SKM-1 (cell line): ENCODE data around the gene LENG1.

ENCODE experiments used
- DNase-seq: peaks from one replicate; lab custom pipeline; 2025; ENCODE audit not compliant: unreplicated experiment; lab: John Stamatoyannopoulos, UW

LENG1 gene

DNA sequence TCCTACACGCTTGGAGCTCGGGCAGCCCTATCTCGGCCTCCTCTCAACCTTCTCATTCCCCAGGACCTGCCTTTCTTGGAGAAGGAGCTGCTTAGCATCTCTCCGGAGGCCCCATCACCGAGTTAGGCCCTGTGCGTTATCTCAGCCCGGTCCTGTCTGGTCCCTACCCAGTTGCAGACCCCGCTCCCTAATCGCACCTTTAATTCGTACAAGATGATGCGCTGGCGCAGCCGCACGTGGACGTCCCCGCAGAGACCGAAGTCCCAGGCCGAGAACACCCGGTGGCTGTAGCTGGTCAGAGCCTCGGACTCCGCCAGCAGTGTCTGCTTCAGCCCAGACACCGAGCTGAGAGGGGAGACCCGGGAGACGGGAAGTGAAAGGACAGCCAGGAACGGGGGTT is 5.7 kb upstream of the LENG1 start:
- DNase-seq = no peak

DNA sequence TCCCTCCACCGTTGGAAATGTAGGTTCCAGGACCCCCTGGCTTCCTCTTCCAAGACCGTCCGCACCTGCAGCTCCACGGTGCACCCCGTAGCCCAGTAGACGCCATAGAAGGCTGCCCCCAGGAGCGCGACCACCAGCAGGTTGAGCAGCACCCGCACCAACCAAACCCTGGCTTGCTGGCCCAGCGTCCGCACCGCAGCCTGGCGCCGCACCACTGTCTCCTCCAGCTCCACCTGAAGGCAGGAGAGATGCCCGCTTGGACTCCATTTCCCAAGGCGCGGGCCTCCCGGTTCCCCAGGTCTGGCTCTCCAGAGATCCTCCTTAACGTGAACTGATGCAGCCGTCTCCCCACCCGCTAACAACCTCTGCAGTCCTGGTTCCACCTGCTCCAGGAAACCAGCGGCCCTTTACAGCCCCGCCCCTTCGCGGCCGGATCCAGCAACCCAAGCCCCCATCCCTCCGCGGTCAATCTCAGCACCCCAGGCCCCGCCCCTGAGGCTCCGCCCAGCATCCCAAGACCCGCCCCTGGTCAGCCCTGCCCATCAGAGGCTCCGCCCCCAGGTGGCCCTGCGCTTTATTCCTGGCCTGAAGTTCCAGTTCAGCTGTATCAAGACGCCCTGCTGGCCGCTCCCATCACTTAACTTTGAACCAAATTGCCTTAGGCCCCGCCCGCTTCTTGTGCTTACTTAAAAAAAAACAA is 5.0 kb upstream of the LENG1 start:
- DNase-seq = no peak

DNA sequence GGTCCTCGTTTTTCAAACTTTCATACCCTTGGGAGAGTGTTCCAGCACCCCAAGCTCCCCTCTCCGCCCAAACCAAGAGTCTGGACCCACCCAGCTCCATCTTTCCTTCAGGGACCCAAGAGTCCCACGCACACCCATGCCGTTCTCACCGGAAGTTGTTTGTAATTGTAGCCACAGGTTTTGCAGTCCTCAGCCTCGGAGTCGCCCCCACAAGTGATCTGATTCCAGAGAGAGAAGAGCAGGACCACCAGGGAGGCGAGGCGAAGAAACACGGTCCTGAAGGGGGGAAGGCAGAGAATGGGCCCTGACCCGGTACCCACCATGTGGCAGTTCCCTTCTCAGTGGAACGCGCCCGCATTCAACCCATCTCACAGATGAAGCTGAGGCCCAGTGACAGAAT is 3.4 kb upstream of the LENG1 start:
- no peak for DNase-seq

- peak; percentile 56 for DNase-seq
Observed at GRCh38 chr19:54162241-54162805, 2.8 kb upstream of the LENG1 start.

GRCh38 chr19:54160854-54161253 is 1.3 kb upstream of the LENG1 start:
- no peak for DNase-seq

DNA sequence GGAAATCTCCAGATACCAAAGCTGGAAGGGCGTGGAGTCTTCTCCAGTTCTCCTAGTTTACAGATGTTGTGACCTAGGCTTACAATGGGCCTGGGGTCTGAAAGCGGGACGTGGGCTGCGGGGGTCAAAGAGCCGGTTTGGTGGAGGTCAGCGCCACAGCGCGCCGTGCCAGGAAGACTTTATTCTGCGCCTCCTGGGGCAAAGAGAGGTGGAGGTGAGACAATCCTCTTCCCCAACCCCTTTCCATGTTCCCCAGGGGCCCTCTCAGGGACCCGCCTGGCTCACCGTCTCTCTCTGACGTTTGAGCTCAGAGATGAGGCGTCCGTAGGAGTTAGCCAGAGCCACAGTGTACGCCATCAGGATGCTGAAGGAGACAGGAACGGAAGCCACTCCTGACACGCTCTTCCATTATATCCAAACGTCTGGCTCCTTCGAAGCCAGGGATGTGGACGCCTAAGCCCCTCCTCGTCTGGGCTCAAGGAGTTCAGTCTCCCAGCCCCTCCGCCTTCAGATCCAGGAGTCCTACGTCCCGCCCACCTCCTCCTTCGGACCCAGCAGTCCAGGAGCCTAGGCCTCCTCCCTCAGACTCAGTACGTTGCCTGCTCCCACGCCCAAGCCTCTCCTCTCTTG is 776 bp upstream of the LENG1 start:
- no peak for DNase-seq

- DNase-seq = no peak
Observed at GRCh38 chr19:54158812-54159351, 639 bp downstream of the LENG1 start.

DNA sequence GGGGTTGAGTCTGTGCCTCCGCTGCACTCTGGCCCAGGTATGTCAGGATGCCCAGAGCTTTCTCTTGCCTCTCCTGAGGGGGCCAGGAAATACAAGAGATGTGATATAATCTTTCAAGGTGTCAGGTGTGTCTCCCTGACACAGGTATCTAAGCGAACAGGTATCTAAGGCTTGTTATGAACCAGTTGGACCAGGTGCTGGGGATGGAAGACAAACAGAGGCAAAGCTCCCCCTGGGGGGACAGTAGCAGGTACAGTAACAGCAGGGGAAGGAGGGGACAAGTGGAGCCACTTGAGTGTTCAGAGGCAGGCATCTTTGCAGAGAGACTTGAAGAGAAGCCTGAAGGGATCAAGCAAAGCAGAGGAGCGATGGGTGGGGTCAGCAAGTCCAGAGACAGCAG is 2.6 kb downstream of the LENG1 start:
- no peak for DNase-seq

GRCh38 chr19:54156490-54156889 is 3.0 kb downstream of the LENG1 start:
- DNase-seq = no peak

DNA sequence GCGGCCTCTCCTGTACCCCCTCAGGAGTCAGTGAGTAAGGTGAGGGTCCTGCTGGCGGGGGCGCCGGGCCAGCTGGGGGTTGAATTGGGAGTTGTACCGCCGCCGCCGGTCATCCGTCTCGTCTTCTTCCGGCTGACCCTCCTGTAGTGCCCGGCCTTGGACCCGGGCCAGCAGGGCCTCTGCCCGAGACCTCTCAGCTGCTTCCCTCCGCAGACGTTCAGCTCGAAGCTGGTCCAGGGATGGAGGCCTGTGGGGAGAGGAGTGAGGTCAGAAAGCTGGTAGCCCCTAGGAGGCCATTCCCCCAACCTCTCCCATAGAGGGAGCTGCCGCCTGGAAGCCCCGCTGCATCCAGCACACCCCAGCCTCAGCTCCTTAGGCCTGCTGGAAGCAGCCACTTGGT is 3.8 kb downstream of the LENG1 start:
- no peak for DNase-seq

GRCh38 chr19:54154603-54155345 is 4.7 kb downstream of the LENG1 start:
- no peak for DNase-seq

DNA sequence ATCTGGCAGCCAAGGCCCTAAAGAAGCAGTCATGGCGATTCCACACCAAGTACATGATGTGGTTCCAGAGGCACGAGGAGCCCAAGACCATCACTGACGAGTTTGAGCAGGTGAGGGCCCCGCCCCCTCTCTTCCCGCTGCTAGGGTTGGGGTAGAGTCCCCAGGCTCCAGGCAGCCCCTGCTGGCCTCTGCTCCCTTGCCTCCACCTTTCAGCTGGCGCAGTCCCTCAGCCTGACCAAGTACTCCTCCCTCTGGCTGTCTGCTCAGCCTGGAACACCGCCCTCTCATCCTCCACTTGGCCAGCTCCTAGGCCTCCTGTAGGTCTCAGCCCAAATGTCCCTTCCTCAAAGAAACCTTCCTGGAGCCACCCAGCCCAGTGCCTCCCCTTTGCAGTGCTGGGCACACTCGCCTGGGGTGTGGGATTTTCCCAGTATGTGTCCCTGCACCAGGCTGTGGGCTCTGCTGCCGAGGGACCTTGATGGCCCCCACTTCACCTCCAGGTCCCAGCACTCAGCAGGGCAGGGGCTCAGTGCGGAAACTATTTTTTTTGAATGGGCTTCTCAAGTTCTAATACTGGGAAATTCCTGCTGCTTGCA is 5.7 kb downstream of the LENG1 start:
- no peak for DNase-seq

- DNase-seq = no peak
Observed at GRCh38 chr19:54152878-54153524, 6.5 kb downstream of the LENG1 start.

- DNase-seq = no peak
Observed at GRCh38 chr19:54152267-54152666, 7.3 kb downstream of the LENG1 start.

DNA sequence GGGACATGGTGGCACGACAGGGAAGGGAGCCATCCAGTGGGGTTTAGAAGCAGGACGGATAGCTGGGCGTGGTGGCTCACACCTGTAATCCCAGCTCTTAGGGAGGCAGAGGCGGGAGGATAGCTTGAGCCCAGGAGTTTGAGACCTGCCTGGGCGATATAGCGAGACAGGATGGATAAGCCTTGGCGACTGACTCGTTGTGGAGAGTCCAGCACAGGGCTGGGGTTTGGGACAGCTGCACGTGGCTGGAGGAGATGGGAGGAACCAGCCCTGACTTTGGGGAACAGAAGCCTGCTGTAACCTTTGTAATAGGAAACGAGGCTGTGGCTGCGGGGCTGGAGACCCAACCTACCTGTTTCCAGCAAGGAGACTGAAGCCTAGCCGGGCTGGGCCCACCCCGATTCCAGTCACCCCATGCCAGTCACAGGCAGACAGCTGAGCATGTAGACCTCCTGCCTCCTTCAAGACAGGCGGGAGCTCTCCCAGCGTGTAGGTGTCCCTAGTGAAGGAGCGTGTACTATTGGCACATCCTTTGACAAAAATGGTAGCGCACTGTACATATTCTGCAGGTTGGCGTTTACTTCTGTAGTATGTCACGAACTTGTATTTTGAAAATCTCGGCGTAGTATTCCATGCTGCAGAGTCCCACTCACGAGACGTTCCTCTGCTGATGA is 8.0 kb downstream of the LENG1 start:
- no peak for DNase-seq

DNA sequence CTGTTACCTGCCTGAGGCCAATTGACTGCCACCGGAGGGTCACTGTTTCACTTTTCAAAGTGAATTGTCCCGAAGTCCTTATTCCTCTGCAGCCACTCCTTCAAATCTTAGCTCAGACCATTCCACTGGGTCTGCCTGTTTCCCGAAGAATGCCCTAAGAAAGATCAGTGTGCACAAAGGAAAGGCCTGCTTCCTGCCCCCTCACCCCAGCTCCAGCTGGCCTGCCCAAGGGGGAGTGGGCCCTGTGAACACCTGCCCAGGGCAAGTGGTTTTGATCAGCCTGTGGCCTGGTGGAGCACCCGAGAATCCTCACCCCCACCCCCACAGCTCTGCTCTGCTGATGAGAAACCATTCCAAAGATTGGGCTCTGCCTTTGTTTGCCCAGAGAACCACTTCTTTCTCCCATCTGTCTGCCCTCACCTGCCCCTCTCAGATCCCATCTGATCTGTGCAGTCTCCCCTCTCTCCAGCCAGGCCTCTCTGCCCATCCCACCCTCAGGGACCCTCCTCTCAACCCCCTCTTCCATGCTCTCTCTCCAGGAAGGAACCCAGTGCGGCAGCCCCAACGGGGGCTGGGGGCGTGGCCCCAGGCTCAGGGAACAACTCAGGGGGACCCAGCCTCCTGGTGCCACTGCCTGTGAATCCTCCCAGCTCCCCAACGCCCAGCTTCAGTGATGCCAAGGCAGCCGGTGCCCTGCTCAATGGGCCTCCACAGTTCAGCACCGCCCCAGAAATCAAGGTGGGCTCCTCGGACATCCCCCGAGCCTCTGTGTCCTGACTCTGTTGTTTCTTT is 10.3 kb downstream of the LENG1 start:
- DNase-seq = no peak

- no peak for DNase-seq
Observed at GRCh38 chr19:54148158-54148557, 11.4 kb downstream of the LENG1 start.

GRCh38 chr19:54147676-54148075 is 11.8 kb downstream of the LENG1 start:
- no peak for DNase-seq

- no peak for DNase-seq
Observed at GRCh38 chr19:54145541-54146158, 13.9 kb downstream of the LENG1 start.
